Skeletal muscle cell (primary cell): ENCODE measurements around the gene ARHGAP33.
"Not testable (repeated sequence)": the region's sequence is repeated elsewhere in the genome, so short reads cannot be mapped to it uniquely, and the experiment has no call there.

Experiments used
- DNase-seq: peaks from one replicate; pipeline ENCODE4 v3.0.0-alpha.2; 2010; ENCODE audit warnings: low read depth
- H3K4me3 ChIP-seq: 2 replicates; pipeline ENCODE4 v1.5.1; 2011; ENCODE audit warnings: low read depth, mild to moderate bottlenecking, control low read depth, low read length, moderate library complexity

The ARHGAP33 gene

DNA sequence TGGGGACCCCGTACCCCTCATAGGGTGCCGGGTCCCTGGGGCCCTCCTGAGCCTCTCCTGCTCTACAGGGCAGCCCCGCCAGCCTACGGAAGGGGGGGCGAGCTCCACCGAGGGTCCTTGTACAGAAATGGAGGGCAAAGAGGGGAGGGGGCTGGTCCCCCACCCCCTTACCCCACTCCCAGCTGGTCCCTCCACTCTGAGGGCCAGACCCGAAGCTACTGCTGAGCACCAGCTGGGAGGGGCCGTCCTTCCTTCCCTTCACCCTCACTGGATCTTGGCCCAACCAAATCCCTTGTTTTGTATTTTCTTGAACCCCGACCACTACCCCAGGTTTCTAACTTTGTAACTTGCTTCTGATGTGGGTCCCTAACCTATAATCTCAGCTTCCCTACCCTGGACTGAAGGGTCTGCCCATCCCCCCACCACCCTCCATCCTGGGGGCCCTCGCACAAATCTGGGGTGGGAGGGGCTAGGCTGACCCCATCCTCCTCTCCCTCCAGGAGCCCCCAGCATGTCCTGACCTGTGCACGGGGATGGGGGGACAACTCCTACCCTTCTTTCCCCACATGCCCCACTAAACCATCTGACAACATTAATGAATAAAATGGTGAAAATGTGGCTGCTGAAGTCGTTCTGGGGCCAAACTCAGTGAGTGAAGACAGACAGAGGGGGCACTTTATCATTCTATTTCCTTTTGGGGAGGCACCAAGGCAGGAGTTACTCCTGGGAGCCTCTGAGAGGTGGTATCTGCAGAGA is 13.0 kb downstream of the ARHGAP33 start:
- DNase-seq = no peak
- H3K4me3 ChIP-seq = no peak overlapping the region

DNA sequence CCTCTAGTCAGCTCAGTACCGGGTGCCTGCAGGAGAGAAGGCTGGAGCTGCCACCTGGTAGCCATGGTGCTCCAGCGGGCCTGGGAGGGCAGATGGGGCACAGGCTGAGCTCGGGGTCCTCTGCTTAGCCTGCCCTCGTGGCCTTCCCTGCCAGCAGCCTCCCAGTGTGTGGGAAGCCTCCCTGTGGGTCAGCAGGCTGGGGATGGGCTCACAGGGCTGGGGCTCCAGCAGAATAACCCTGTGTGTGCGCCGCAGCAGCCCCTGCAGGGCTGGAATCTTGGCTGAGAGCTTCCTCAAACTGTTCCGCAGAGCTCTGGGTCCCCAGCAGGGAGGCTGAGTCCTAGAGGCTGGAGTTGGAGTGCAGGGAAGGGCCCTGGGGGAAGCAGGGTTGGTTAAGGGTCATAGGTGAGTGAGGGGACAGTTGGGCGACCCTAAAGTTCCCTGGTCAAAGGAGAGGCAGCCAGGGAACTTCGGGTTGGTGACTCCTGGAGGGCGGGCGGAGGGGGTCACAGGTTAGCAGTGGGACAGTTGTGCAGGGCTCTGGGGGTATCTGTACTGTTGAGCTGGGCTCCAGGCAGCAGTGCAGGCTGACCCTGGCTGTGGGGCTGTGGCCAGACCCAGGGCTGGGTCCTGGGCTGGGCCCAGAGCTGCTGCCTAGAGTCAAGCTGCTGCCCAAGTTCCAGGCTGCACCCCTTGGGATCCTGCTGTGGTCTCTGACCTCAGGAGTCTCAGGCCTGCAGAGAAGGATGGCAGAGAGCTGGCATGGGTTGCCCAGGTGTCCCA is 14.0 kb downstream of the ARHGAP33 start:
- H3K4me3 ChIP-seq = no peak overlapping the region
- no peak for DNase-seq

DNA sequence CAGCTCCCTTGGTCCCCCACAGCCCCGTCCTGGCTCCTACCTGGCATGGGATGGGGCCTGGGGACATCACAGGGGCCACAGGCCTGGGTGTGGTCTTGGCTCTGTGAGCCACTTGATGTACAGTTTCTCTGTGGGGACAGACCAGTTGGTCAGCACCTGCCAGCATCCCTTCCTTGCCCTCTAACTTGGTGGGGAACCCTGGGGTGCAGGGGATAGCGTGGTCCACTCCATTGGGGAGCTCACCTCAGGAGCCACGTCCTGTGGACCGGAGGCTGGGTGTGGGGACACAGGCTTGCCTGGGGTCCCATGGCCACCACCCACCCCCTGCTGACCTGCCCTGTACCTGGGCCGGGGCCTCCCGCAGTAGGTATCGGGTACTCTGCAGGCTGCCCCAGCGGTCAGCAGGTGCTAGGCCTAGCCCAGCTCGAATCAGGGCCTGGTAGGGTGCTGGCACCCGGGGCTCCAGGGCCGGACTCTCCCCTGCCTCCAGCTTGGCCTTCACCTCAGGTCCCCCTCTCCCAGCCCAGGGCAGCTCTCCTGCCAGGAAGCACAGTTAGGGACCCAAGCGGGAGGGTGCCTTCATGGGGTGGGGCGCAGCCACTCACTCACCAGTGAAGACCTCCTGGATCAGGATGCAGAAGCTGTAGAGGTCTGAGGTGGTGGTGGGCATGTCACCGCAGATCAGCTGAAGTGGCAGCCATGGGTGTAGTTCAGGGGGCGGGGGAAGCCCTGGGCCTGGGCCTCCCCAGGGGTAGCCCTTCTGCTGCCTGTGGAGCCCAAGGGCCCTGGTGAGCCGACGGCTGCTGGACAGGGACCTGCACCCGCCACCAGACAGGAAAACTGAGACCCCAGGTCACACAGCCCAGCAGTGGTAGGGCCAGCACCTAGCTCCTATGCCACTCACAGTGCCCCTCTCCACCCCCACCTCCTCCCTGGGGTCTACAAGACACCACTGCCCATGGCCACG is 14.9 kb downstream of the ARHGAP33 start:
- no peak for DNase-seq
- H3K4me3 ChIP-seq = no peak overlapping the region

DNA sequence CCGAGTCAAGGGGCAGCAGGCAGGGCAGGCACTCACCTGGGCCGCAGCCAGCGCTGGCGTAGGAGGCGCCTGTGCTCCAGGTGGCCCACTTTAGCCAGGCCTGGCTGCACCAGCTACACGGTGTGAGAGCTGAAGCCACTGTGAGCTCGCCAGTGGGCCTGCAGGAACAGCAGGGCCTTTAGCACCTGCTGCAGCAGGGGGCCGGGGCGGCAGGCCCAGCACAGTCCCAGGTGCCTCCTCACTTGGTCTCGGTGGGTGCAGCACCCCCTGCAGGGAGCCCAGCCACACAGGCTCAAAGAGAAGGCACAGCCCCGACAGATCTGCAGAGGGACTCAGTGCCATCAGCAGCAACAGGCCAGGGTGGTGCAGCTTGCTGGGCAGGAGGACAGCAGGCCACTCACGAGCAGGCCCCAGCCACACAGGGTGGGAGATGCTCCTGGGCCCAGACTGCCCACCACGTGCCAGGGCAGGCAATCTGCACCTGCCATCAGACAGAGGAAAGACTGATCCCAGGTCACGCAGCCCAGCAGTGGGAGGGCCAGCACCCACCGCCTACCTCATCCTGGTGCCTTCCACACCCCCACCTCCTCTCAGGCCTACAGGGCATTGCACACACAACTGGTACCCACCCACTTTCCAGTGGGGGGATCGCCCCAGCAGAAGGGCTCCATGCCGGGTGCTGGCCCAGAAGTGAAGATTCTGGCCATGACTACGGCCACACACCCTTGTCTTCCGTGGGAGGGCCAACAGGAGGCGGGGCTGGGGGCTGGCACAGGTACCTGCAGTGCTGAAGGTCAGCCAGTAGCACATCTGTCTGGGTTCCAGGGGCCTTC is 15.8 kb downstream of the ARHGAP33 start:
- no peak overlapping the region for H3K4me3 ChIP-seq
- DNase-seq = no peak

DNA sequence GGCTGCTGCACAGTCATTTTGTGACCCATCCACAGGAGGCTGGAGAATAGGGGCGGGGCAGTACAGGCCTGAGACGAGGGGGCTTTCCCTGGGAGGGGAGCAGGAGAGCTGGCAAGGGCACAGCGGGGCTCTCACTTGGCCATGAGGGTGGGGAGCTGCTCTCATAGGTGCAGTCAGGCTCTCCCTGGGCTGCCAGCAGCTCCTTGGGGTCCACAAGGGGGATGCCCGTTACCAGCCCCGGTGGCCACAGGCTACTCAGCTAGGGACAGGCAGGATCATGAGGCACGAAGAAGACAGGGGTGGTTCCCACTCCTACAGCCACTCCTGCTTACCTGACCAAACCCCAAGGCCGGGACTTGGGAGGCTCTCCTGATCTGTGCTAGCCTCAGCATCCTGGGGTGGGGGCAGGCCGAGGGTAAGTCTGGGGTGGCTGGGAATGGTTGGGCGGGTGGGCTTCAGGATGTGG is 16.5 kb downstream of the ARHGAP33 start:
- no peak overlapping the region for H3K4me3 ChIP-seq
- DNase-seq = no peak

DNA sequence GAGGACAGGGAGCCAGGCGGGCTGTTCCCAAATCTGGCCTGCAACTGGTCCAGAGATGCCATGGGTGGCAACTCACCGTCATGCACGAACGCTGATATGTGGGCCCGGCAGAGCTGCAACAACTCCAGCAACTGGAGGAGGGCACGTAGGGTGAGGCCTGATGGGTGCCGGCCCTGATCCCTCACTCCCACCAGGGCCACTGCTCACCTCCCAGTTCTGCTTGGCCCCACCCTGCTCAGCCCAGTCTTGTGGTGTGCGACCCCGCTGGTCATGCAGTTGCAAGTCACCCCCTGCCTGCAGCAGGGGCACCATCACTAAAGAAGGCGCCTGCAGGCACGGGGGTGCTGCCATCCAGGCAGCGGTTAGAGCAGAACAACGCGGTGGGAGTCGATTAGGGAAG is 16.9 kb downstream of the ARHGAP33 start:
- no peak overlapping the region for H3K4me3 ChIP-seq
- DNase-seq = no peak

DNA sequence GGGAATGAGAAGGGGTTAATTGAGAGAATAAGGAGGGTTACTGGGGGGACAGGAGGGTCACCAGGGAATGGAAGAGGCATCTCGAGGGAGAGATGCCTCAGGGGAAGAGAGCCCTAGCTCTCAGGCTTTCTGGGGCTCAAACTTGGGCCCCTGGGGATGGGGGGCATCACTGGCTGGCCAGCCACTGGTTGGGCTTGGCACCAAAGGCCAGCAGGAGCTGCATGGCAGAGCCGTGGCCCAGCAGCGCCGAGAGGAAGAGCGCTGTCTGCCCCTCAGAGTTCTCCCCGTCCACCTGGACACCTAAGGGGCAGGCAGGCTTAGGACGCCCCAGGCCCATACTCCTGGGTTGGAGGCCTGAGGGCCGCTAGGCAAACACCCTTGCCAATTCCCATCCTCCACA is 17.5 kb downstream of the ARHGAP33 start:
- DNase-seq = no peak
- H3K4me3 ChIP-seq = no peak overlapping the region

DNA sequence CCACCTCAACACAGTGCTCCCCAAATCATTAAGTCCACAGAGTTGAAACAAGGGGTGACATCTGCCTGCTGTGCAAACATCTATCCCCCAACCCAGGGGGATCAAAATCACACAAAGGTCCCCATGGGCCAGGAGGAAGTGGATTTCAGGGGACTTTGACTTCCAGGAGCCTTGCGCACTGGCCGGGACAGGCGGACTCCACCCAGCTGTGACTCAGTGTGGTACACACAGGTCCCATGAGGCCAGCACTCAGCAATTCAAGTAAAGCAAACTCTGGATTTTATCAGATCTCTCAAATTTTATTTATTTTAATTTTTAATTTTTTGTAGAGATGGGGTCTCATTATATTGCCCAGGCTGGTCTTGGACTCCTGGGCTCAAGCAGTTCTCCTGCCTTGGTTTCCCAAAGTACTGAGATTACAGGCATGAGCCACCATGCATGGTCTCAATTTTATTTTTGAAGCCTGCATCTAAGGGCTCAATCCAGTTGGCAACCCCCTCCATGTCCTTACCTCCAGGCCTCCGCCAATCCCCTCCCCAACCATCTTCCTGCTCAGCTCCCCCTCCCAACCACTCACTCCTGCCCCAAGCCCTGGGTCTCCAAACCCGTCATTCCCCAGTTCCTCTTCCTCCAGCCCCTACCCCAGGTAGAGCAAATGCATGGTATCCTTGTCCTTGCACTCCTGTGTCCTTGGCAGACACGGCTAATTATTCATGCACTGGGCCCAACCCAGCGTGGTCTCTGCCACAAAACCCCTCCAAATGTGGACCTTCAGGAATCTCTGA is 18.2 kb downstream of the ARHGAP33 start:
- no peak overlapping the region for H3K4me3 ChIP-seq
- no peak for DNase-seq

DNA sequence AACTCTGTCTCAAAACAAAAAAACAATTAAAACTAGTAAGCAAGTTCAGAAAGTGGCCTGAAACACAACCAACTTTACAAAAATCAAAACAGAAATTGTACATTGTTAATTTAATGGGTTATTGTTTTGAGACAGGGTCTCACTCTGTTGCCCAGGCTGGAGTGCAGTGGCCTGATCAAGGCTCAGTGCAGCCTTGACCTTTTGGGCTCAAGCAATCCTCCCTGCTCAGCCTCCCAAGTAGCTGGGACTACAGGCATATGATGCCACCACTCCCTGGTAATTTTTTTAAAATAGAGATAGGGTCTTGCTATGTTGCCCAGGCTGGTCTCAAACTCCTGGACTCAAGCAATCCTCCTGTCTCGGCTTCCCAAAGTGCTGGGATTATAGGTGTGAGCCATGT is 20.2 kb downstream of the ARHGAP33 start:
- not testable (repeated sequence) for H3K4me3 ChIP-seq

DNA sequence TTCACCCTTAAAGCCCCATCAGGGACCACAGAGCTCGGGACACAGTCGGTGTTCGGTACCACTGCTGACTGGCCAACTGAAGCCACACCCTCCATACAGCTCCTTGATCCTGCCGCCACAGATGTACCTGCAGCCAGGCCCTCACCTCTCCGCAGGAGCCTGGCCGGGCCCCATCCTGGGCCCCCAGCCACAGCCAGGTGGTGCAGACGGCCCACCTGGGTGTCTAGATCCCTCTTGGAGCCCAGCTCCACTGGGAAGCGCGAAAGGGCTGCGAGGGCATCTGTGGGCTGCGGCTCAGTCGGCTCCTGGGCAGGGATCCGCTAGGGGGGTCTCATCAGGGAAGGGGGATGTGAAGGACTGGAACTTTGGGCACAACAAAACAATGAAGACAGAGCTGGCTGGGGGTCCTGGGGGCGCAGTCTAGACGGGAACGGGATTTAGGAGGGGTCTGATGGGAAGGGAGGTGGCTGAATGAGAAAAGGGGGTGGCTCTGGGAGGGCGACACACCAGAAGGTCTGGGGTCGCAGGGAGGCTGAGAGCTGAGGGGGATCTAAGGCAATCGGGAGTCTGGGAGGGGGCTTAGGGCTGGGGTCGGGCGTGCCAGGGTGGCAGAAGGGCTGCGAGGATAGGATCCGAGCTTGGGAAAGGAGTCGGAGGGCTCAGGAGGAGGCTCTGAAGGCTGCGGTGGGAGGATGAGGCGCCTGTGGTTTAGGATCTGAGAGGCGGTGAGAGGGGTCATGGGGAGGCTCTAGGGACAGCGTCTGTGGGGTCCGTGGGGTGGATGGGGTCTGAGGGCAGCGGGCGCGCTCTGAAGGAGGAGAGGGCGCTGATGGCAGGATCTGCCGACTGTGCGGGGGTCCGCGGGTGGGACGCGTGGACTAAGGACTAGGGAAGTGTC is 21.5 kb downstream of the ARHGAP33 start:
- H3K4me3 ChIP-seq = no peak overlapping the region
- no peak for DNase-seq

More for the DNA sequence above, 20.2 kb downstream of the ARHGAP33 start:
- not testable (repeated sequence) for DNase-seq

DNA sequence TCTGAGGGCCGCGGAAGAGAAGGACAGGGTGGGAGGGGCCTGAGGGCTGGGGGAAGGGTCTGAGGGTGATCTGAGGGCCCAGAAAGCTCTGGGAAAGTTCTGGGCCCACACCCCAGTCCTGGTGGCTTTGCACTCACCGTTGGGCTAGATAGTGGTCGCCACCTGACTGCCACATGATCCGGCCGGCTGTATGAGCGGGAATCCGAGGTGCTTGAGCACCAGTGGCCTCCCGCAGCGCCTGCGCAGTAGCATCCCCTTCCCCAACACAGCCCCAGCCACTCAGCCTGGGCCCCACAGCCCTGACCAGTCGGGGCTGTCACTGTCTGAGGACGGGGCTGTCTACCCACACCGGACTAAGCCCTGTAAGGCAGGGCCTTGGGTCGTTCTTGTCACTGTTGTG is 22.3 kb downstream of the ARHGAP33 start:
- H3K4me3 ChIP-seq = no peak overlapping the region
- no peak for DNase-seq

DNA sequence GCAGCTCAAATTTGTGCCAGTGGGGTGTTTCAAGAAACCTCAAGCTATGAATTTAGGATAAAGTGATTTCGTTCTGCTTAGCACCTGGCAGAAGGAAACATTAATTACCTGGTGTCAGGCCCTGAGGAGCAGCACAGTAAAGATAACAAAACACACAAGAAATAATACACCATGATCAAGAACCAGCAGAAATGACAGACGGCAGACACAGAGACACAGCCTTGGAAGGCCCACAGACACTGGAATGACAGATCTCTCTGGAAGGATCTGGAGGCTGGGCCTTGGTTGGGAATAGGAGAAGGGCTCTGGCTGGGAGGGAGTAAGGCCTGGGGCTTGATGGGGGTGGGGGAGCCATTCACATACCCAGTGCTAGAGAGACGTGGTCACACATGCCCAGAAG is 26.5 kb downstream of the ARHGAP33 start:
- H3K4me3 ChIP-seq = no peak overlapping the region
- DNase-seq = no peak

DNA sequence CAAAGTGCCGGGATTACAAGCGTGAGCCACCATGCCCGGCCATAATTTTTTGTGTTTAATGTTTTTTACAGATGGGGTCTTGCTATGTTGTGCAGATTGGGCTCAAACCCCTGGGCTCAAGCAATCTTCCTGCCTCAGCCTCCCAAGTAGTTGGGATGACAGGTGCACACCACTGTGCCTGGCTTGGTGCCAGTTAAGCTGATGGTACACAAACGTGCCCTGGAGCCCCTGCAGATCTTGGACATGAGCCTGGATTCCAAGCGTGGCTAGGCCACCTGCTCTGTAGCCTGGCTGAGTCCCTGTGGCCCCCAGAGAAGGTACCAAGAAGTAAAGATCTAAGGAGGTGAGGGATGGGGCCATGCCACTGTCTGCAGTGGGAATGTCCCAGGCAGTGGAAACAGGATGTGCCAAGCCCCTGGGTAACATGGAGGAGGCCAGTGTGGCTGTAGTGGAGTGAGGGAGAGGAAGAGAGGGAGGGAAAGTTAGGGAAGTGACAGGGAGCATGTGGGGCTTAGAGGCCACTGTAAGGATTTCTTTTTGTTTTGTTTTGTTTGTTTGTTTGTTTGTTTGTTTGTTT is 30.2 kb downstream of the ARHGAP33 start:
- DNase-seq = no peak

DNA sequence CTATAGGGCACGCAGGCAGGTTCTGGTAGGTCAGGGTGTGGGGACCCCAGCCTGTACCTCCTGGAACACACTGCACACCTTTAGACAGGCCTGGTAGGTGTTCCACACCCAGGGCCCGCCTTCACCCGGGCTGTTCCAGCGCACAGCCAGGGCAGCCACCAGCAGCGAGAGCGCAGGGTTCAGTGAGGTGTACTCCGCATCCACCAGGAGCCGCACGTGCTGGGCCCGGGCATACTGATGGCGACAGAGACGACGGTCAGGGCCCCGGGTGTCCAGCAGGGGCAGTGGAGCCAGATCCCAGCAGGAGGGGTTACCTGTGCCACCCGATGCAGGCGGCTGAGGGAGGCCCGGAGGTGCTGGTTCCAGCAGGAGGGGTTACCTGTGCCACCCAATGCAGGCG is 31.2 kb downstream of the ARHGAP33 start:
- no peak for DNase-seq
- no peak overlapping the region for H3K4me3 ChIP-seq

More for the DNA sequence above, 30.2 kb downstream of the ARHGAP33 start:
- H3K4me3 ChIP-seq = no peak overlapping the region

DNA sequence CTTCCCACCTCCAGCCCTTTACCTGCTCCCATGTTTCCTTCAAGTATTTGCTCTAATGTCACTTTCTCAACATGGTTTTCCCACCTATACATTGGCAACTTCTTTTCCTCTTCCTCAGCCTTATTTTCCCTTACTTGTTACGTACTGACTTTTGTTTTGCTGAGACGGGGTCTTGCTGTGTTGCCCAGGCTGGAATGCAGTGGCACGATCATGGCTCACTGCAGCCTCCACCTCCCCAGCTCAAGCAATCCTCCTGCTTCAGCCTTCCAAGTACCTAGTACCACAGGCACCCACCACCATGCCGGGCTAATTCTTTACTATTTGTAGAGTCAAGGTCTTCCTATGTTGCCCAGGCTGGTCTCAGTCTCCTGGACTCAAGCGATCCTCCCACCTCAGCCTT is 32.3 kb downstream of the ARHGAP33 start:
- H3K4me3 ChIP-seq = no peak overlapping the region
- no peak for DNase-seq

DNA sequence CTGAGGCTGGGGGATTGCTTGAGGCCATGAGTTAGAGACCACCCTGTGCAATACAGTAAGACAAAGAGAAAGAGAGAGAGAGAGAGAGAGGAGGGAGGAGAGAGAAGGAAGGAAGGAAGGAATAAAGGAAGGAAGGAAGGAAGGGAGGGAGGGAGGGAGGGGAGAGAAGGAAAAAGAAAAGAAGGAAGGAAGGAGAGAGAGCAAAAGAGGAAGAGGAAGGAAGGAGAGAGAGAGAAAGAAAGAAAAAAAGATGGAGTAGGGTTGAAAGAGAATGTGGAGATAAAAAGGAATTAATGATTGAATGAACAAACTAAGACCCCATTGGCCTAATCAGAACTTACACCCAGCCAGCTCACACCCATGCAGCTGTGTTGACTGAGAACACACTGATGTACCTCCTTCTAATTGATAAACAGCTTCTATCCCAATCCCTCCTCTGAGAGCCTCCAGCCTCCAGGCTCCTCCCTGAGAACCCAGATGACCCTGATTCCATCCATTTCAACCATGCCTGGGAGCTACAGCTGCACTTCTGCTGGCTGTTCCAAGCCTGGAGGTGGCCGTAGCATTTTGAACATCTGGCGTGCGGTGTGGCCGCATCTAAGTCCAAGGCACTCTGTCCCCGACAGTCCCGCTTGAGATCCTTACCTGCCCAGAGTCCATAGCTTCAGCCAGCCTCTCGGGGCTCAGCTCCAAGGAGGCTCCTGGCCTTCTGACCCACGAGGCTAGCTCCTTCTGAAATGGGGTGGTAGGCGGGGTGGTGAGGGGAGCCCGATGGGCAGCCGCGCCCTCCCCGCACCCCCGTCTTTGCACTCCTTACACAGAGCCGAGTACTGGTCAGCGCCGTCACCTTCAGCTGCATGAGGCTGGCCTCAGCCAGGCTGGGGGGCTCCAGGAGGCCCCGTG is 36.2 kb downstream of the ARHGAP33 start:
- no peak for DNase-seq
- no peak overlapping the region for H3K4me3 ChIP-seq
